Hepatocyte (in vitro differentiated cells): ENCODE measurements around the gene CCDC126. TPM values are rescaled to one million over a fixed set of nuclear protein-coding genes. Genes with fewer than 3 reads are reported as not detected.

Experiments used
- DNase-seq: peaks from one replicate; pipeline ENCODE4 v3.0.0-alpha.2; 2016; ENCODE audit warnings: low spot score
- H2AFZ ChIP-seq: fragments of 200-600 bp; sonication (generic); 2 replicates; pipeline ENCODE4 v1.6.0; 2016; ENCODE audit warnings: antibody characterized with exemption, mild to moderate bottlenecking
- H3K27ac ChIP-seq: fragments of 200-600 bp; sonication (generic); 2 replicates; pipeline ENCODE4 v1.5.1; 2016; ENCODE audit warnings: mild to moderate bottlenecking
- H3K27me3 ChIP-seq: fragments of 200-600 bp; sonication (generic); 2 replicates; pipeline ENCODE4 v1.6.1; 2016
- H3K36me3 ChIP-seq: fragments of 200-600 bp; sonication (generic); replicated peaks from 2 replicates; pipeline ENCODE4 v1.5.1; 2016; ENCODE audit warnings: low read depth; ENCODE audit not compliant: insufficient read depth
- H3K4me1 ChIP-seq: fragments of 200-600 bp; sonication (generic); 2 replicates; pipeline ENCODE4 v1.5.1; 2016; ENCODE audit warnings: mild to moderate bottlenecking, moderate library complexity; ENCODE audit not compliant: insufficient read depth
- H3K4me2 ChIP-seq: fragments of 200-600 bp; sonication (generic); 2 replicates; pipeline ENCODE4 v1.6.0; 2016
- H3K4me3 ChIP-seq: fragments of 200-600 bp; sonication (generic); 2 replicates; pipeline ENCODE4 v1.5.1; 2016; ENCODE audit warnings: mild to moderate bottlenecking
- H3K79me2 ChIP-seq: fragments of 200-600 bp; sonication (generic); 2 replicates; pipeline ENCODE4 v1.6.0; 2017; ENCODE audit warnings: mild to moderate bottlenecking
- H3K9me2 ChIP-seq: fragments of 200-600 bp; sonication (generic); replicated peaks from 2 replicates; pipeline ENCODE4 v1.6.0; 2017; ENCODE audit warnings: mild to moderate bottlenecking; ENCODE audit not compliant: insufficient read depth
- H3K9me3 ChIP-seq: fragments of 200-600 bp; sonication (generic); 2 replicates; pipeline ENCODE4 v1.5.1; 2016; ENCODE audit warnings: low read depth, mild to moderate bottlenecking
- H4K20me1 ChIP-seq: fragments of 200-600 bp; sonication (generic); 2 replicates; pipeline ENCODE4 v1.6.0; 2016; ENCODE audit warnings: mild to moderate bottlenecking; ENCODE audit not compliant: insufficient read depth, poor library complexity, severe bottlenecking
- CTCF ChIP-seq: fragments of 200-600 bp; sonication (generic); IDR thresholded peaks from 2 replicates; pipeline ENCODE4 v1.5.1; 2016; ENCODE audit warnings: antibody characterized with exemption, mild to moderate bottlenecking; ENCODE audit not compliant: poor library complexity
- EZH2 ChIP-seq: fragments of 200-600 bp; sonication (generic); IDR thresholded peaks from 2 replicates; pipeline ENCODE4 v1.6.1; 2016; ENCODE audit warnings: antibody characterized with exemption, mild to moderate bottlenecking, borderline replicate concordance
- EZH2phosphoT487 ChIP-seq: fragments of 200-600 bp; sonication (generic); IDR thresholded peaks from one replicate; pipeline ENCODE4 v1.6.1; 2018; ENCODE audit warnings: antibody characterized with exemption, mild to moderate bottlenecking, low read depth, moderate library complexity; ENCODE audit not compliant: unreplicated experiment, severe bottlenecking
- WGBS: methylation state at CpG from one replicate; pipeline ENCODE4 v1.1.6; 2016; ENCODE audit warnings: low lambda C conversion rate; ENCODE audit errors: missing lambda C conversion rate; 5-methylcytosine and 5-hydroxymethylcytosine counted together
- polyA plus RNA-seq: library from polyadenylated mRNA; unstranded; fragments of >200 nt; fragmentation: Nextera tagmentation; extraction: Ambion mirVana; gene quantifications from 2 replicates; pipeline ENCODE4 v1.2.1, GENCODE V29; 2016
- total RNA-seq: library from RNA; depleted of rRNA; stranded (reverse); fragments of >200 nt; gene quantifications from 2 replicates; pipeline ENCODE4 v1.2.3, GENCODE V29; 2014

CCDC126 gene
- total and polyA plus RNA-seq, 2 experiments from 2014 or later, result 19.4 to 33.7 TPM

- H3K36me3 ChIP-seq, result no peaks in the 10 kb centered on the region
- H3K4me2 ChIP-seq, result no peak overlapping the region
- no peaks in the 10 kb centered on the region for H3K9me2 ChIP-seq
- no peaks in the 10 kb centered on the region for H3K27me3 ChIP-seq
- H3K79me2 ChIP-seq, result no peaks in the 10 kb centered on the region
- H3K27ac ChIP-seq, result no peak overlapping the region
- 75% methylated on average over 1 of the region's 1 CpG for WGBS
- DNase-seq, result no peak
- H4K20me1 ChIP-seq, result no peaks in the 10 kb centered on the region
- H3K4me3 ChIP-seq, result no peak overlapping the region
- TF ChIP-seq CTCF (no peak), EZH2phosphoT487 (no peak)
- H3K9me3 ChIP-seq, result no peaks in the 10 kb centered on the region
- no peaks in the 10 kb centered on the region for H3K4me1 ChIP-seq
- no peak overlapping the region for H2AFZ ChIP-seq
Measured at GRCh38 chr7:23590529-23590928, 6.7 kb upstream of the CCDC126 start.

GRCh38 chr7:23593706-23594105 lies 3.5 kb upstream of the CCDC126 start:
- Histone ChIP-seq H3K9me2 (no peaks in the 10 kb centered on the region), H3K4me3 (no peak overlapping the region), H3K4me1 (peaks cover 4% of the 10 kb centered on the region), H3K36me3 (no peaks in the 10 kb centered on the region), H4K20me1 (no peaks in the 10 kb centered on the region), H3K27ac (no peak overlapping the region), H3K79me2 (peaks cover 5% of the 10 kb centered on the region), H3K4me2 (no peak overlapping the region), H2AFZ (no peak overlapping the region), H3K9me3 (no peaks in the 10 kb centered on the region), H3K27me3 (no peaks in the 10 kb centered on the region)
- no peak for DNase-seq
- 82% methylated on average over 1 of the region's 1 CpG for WGBS
- TF ChIP-seq CTCF (no peak), EZH2 (no peak)

GRCh38 chr7:23594879-23595604 lies 2.1 kb upstream of the CCDC126 start:
- Histone ChIP-seq H2AFZ (no peak overlapping the region), H3K9me3 (no peaks in the 10 kb centered on the region), H3K27ac (no peak overlapping the region), H3K36me3 (no peaks in the 10 kb centered on the region), H4K20me1 (no peaks in the 10 kb centered on the region), H3K9me2 (no peaks in the 10 kb centered on the region), H3K4me3 (no peak overlapping the region), H3K79me2 (peaks cover 18% of the 10 kb centered on the region), H3K4me2 (no peak overlapping the region), H3K27me3 (no peaks in the 10 kb centered on the region), H3K4me1 (peaks cover 14% of the 10 kb centered on the region)
- DNase-seq, result no peak
- TF ChIP-seq EZH2phosphoT487 (no peak), CTCF (no peak), EZH2 (no peak)
